Measurements from ENCODE around the gene NUP43.

- no peak for TF ChIP-seq CTCF (IDR thresholded peaks at IDR 0.05; ENCODE audit: low read depth, low read length)
- TF ChIP-seq MAX (IDR thresholded peaks at IDR 0.05; ENCODE audit: low read depth, low read length): 0 out of 2 replicates have a peak, but pooled peaks have one; percentile 6
- TF ChIP-seq POLR2A (IDR thresholded peaks at IDR 0.05; ENCODE audit: extremely low read depth, insufficient read length): peak; percentile 73
- no peak; the same call in 1 of the 2 replicates for TF ChIP-seq MYC (IDR thresholded peaks at IDR 0.05; ENCODE audit: low read depth, low read length)
These were observed 3.3 kb upstream of the NUP43 start, which contains the start of gene PCMT1 for GRCh38 chr6:149749594-149750135.

All from NB4 (cell line).